Psoas muscle (tissue), 8 donors: Measurements from ENCODE around the gene ANKK1. TPM values are rescaled to one million over a fixed set of nuclear protein-coding genes. Genes with fewer than 3 reads are reported as not detected.

Source experiments
- ATAC-seq, 4 donors: fragments of 200-7000 bp; cut with Tn5 transposase; one replicate each; pipeline ENCODE4 v1.9.1; 2020; ENCODE audit warnings: moderate library complexity in 3 of 4, mild to moderate bottlenecking in 2 of 4
- DNase-seq, 2 donors: peaks; one replicate each; pipeline ENCODE4 v3.0.0-alpha.2; 2020
- H3K27ac ChIP-seq: fragments of 200-600 bp; one replicate; pipeline ENCODE4 v1.8.0; 2022
- H3K27me3 ChIP-seq, 3 donors: fragments of 200-600 bp in 1 of 3; one replicate each; pipeline versions ENCODE4 v1.6.1 to v1.8.0; 2013 to 2022; ENCODE audit warnings: low read length in 2 of 3, mild to moderate bottlenecking in 2 of 3, moderate library complexity in 1 of 3; ENCODE audit not compliant: insufficient read depth in 3 of 3
- H3K36me3 ChIP-seq, 2 donors: fragments of 200-600 bp in 1 of 2; one replicate each; pipeline versions ENCODE4 v1.6.1 to v1.8.0; 2013 to 2022; ENCODE audit warnings: low read depth in 1 of 2, mild to moderate bottlenecking in 1 of 2, moderate library complexity in 1 of 2; ENCODE audit not compliant: insufficient read depth in 1 of 2
- H3K4me1 ChIP-seq: fragments of 200-600 bp; one replicate; pipeline ENCODE4 v1.8.0; 2022
- H3K4me3 ChIP-seq: fragments of 200-600 bp; one replicate; pipeline ENCODE4 v1.8.0; 2022; ENCODE audit warnings: mild to moderate bottlenecking
- H3K9me3 ChIP-seq: fragments of 200-600 bp; one replicate; pipeline ENCODE4 v1.8.0; 2022
- CTCF ChIP-seq: fragments of 200-600 bp; IDR thresholded peaks from one replicate; pipeline ENCODE4 v1.8.0; 2022; ENCODE audit warnings: antibody characterized with exemption
- WGBS, 3 donors: extraction: QIAGEN DNeasy Blood & Tissue Kit; methylation state at CpG; one replicate each; pipeline versions ENCODE4 v1.1.6 to v1.1.7; 2013; 5-methylcytosine and 5-hydroxymethylcytosine counted together
- intact Hi-C, 2 donors: fragments of 100-400 bp; cut with DNase I; formaldehyde crosslinking; loops; one replicate each; pipeline versions ENCODE4 v1.11.0 to v1.14.2; 2022
- polyA plus RNA-seq, 3 donors: library from polyadenylated mRNA; stranded (reverse); fragments of 200-250 nt; gene quantifications; one replicate each; pipeline ENCODE4 v1.2.3, GENCODE V29; 2013
- total RNA-seq, 4 donors: library from RNA; stranded (reverse); fragmentation: NEBNext Ultra II Directional in 2 of 4; extraction: Animal tissue kit (Norgen Biotek cat#: 25700) in 2 of 4; gene quantifications; one replicate each; pipeline versions ENCODE4 v1.2.1 to v1.2.4, GENCODE V29; 2021 to 2023
- donor health status: healthy with polysubstance abuse.
- donor health status: DM: no; HTN: no; CAD: no; lungs with moderate emphysema.
- donor health status: Bipolar disorder and iron deficiency.
- donor health status: healthy.
- donor health status: DM: yes; HTN: yes; CAD: no.
- donor health status: DM: no; HTN: no; CAD: no.
- donor health status: DM: no; HTN: no; CAD: no.
- donor health status: DM: yes; HTN: yes; CAD: no.

The ANKK1 gene
- total and polyA plus RNA-seq, 7 donors: 0.04 to 0.34 (median 0.29) TPM; not detected in 2

GRCh38 chr11:113415343-113415742 lies 27.8 kb downstream of the ANKK1 start:
- Histone ChIP-seq H3K4me3 (no peak overlapping the region), H3K36me3 (no peaks in the 10 kb centered on the region), H3K4me1 (no peaks in the 10 kb centered on the region), H3K27ac (no peak overlapping the region), H3K27me3 (peaks cover 0 to 3% (median 2%) of the 10 kb centered on the region in 3 donors), H3K9me3 (no peaks in the 10 kb centered on the region)
- TF ChIP-seq CTCF: no peak
- DNase-seq (no peak), ATAC-seq (no peak)
- 94 to 95% (median 95%) methylated on average over 16 of the region's 16 CpGs for WGBS, 3 donors
- intact Hi-C loops: no loop called here

GRCh38 chr11:113417428-113417827 lies 29.8 kb downstream of the ANKK1 start:
- no peaks in the 10 kb centered on the region for H3K4me1 ChIP-seq
- TF ChIP-seq CTCF: no peak
- H3K9me3 ChIP-seq: no peaks in the 10 kb centered on the region
- ATAC-seq: no peak
- no peak for DNase-seq
- intact Hi-C loops: no loop called here
- H3K27me3 ChIP-seq: peaks cover 0 to 8% (median 2%) of the 10 kb centered on the region in 3 donors
- no peaks in the 10 kb centered on the region for H3K36me3 ChIP-seq
- 72 to 87% (median 83%) methylated on average over 2 of the region's 2 CpGs for WGBS, 3 donors
- H3K4me3 ChIP-seq: no peak overlapping the region
- no peak overlapping the region for H3K27ac ChIP-seq

- WGBS, 3 donors: 36 to 49% (median 37%) methylated on average over 14 of the region's 14 CpGs
- intact Hi-C loops: no loop called here
- Histone ChIP-seq H3K27ac (no peak overlapping the region), H3K27me3 (peaks cover 0 to 8% (median 0%) of the 10 kb centered on the region in 3 donors), H3K4me3 (no peak overlapping the region), H3K4me1 (no peaks in the 10 kb centered on the region), H3K9me3 (no peaks in the 10 kb centered on the region), H3K36me3 (no peaks in the 10 kb centered on the region)
- ATAC-seq (no peak), DNase-seq (no peak)
- no peak for TF ChIP-seq CTCF
Observed at GRCh38 chr11:113419454-113420003, 31.9 kb downstream of the ANKK1 start.

GRCh38 chr11:113420808-113421207 lies 33.2 kb downstream of the ANKK1 start:
- Histone ChIP-seq H3K27ac (no peak overlapping the region), H3K27me3 (peaks cover 0 to 8% (median 2%) of the 10 kb centered on the region in 3 donors), H3K4me3 (no peak overlapping the region), H3K4me1 (no peaks in the 10 kb centered on the region), H3K36me3 (no peaks in the 10 kb centered on the region), H3K9me3 (no peaks in the 10 kb centered on the region)
- intact Hi-C loops: no loop called here
- WGBS, 3 donors: 45 to 91% (median 60%) methylated on average over 2 of the region's 2 CpGs
- TF ChIP-seq CTCF: no peak
- ATAC-seq (no peak), DNase-seq (no peak)

GRCh38 chr11:113426686-113427085 lies 39.1 kb downstream of the ANKK1 start:
- no peaks in the 10 kb centered on the region for H3K36me3 ChIP-seq
- no peak overlapping the region for H3K4me3 ChIP-seq
- 87 to 93% (median 91%) methylated on average over 6 of the region's 6 CpGs for WGBS, 3 donors
- no peaks in the 10 kb centered on the region for H3K4me1 ChIP-seq
- no peak for ATAC-seq
- H3K27ac ChIP-seq: no peak overlapping the region
- no peak for TF ChIP-seq CTCF
- H3K27me3 ChIP-seq: peaks cover 0 to 2% (median 0%) of the 10 kb centered on the region in 3 donors
- H3K9me3 ChIP-seq: no peaks in the 10 kb centered on the region
- intact Hi-C loops: no loop called here
- DNase-seq: no peak
